HG02885 (cell line): ENCODE results near the gene SLC25A47.
"Not testable (repeated sequence)": the region's sequence is repeated elsewhere in the genome, so short reads cannot be mapped to it uniquely, and the experiment has no call there.

Source experiments
- ATAC-seq: cut with Tn5 transposase; IDR thresholded peaks from one replicate; pipeline ENCODE4 v1.9.1; 2021; ENCODE audit warnings: mild to moderate bottlenecking; ENCODE audit not compliant: unreplicated experiment, poor library complexity

SLC25A47 gene

DNA sequence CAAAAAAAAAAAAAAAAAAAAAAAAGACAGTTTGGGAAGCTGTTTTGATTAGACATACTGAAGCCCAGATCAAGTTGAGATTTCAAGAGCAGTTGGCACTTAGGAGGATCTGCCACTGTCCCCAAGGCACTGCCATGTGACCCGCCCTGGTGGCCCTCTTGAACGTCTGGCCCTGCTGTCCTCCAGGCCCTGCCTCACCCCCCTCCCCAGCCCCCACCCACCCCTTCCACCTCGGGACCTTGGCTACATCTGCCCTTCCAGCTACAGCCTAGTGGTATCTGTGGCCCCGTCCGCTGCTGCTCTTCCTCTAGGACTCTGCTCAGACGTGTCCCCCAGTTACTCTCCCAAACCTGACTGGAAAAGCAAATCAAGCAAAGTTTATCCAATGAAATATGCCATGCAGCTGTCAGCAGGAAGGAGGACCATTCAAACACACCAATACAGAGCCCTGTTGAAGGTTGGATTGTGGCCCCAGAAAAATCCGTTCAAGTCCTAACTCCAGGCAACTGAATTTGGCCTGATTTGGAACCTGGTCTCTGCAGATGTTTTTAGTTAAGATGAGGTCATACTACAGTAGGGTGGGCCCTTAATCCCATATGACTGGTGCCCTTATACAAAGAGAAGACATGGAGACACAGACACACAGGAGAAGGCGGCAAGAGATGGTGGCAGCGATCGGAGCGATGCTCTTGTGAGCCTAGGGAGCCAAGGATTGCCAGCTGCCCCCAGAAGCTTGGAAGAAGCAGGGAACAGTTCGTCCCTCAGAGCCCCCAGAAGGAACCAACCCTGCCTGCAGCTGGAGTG, 34.6 kb upstream of the SLC25A47 start:
- ATAC-seq, result no peak

DNA sequence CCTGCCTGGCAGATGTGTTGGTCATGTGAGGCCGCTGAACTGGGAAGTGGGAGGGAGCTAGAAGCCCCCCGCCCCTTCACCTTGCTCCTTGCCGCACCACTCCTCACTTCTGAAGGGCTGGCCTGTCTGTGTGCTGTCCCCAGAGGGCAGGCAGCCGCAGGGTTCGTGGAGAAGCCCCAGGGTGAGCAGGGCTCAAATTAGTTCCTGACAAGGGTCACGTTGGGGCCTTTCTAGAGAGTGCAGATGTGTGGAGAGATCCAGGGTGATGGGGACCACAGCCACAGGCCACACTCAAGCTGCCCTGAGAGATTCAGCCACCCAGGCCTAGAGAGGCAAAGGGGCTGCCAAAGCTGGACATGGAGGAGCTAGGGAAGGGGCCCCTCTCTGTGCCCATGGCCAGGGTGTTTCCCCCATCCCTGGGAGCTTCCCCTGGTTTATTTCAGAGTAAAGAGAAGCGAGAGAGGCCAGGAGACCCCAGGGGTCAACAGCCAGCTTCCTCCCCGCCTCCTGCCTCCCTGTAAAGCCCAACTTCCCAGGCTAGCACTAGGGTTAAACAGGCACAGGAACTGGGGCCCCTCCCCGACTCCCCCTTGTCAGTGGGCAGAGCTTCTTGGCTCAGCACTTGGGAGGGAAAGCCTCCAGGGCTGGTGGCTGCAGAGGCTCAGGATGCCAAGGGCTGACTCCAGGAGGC, 33.1 kb upstream of the SLC25A47 start:
- ATAC-seq, result no peak

- ATAC-seq, result no peak
Measured at GRCh38 chr14:100290607-100291304, 32.4 kb upstream of the SLC25A47 start.

DNA sequence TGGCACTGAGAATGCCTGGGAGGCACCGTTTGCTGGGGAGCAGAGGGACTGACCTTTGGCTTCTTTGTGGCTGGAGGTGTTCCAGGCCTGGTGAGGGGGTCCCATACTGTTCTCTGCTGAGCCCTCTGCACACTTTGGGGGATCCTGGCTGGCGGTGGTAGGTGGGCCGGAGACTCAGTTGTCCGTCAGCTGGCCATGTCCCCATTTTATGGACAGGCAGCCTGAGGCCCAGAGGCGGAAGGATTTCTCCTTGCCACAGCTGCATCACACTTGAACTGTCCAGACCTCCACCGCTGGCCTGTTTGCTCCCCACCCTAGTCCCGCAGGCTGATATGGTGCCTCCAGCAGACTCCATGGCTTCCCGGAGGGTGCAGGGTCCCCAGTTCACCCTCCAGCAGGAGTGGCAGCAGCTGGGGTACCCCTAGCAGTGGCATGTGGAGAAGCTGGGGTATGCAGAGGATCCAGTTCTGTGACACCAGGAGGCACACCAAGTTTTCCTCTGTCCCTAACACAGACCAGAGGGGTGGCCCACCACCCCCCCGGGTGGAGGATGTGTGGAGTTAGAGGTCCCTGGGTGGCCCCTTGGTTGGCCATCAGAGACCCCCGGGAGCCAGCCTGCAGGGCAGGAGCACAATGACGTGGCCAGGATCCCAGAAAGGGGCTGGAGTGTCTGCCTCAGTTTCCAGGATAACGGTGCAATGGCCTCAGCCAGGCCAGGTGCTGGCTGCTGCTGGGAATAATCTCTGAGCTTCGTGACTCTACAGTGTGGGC, 31.6 kb upstream of the SLC25A47 start:
- no peak for ATAC-seq

DNA sequence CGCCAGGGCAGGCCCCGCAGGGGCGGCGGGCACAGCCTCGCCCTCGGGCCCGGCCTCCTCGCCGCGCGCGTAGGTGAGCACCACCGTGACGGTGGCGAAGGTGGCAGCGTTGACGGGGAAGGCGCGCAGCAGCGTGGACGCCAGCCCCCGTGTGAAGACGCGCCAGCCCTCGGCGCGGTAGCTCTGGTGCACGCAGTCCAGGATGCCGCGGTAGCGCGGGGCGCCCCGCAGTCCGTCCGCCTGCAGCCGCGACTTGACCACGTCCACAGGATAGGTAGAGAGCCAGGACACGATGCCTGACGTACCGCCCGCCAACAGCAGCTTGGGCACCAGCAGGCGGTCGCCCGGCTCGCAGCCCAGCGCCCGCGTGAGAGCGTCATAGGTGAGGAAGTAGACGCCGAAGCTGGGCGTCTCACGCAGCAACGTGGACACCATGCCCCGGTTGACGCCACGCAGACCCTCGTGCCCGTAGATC, 30.8 kb upstream of the SLC25A47 start:
- no peak for ATAC-seq

- ATAC-seq, result no peak
Measured at GRCh38 chr14:100292776-100293461, 30.2 kb upstream of the SLC25A47 start.

DNA sequence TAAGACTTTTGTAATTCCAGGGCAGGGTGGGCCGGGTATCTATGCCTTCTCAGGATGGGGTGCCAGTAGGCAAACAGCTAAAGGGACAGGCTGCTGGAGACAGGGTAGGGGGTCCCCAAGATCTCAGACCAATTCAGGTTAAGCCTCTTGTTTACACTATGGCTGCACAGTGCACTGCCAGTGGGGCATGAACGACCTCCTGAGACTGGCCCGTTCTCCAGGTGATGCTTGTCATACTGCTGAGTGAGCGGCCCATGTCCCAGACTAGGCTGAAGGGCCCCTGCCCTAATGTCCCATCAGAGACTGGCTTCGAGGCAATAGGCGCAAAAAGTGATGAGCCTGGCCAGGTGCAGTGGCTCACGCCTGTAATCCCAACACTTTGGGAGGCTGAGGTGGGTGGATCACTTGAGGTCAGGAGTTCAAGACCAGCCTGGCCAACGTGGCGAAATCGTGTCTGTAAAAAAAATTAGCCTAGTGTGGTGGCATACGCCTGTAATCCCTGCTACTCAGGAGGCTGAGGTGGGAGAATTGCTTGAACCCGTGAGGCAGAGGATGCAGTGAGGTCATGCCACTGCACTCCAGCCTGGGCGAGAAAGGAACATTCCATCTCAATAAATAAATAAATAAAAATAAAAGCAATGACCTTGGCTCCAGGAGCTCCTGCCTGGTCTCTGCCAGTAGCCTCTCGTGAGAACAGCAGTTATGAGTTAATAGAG, 29.5 kb upstream of the SLC25A47 start:
- no peak for ATAC-seq

DNA sequence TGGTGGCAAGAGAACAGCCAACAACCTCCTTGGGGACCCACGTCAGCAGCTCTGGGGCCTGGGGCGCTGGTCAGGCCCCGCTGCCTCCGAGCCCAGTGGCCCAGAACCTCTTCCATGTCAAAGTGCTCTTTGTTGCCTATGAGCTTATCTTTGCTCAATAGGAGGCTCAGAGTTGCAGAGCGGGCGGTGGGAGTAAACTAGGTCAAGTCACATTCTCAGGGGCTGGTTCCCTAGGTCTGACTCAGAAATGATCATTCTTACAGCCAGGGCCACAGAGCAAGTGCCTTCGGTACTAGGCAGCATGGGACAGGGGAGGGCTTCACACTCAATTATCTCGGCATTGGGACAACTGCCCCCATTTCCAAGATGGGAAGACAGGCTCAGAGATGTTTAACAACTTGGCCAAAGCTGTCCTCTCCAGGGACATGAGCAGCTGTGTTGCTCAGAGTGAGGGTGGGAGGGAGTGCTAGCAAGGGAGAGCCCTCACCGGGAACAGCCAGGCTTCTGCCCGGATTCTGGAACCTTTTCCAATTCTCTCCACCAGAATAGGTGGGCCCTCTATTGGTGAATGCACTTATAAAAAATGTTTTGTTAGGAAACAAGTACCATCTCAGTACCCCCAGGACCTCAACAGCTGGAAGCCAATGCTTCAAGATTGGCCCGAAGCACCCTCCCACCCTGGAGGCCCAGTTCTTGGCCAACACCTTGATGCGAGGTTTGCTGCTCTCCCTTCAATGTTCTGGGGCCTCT, 28.8 kb upstream of the SLC25A47 start:
- ATAC-seq, result no peak

- ATAC-seq, result no peak
Measured at GRCh38 chr14:100294963-100295330, 28.2 kb upstream of the SLC25A47 start.

DNA sequence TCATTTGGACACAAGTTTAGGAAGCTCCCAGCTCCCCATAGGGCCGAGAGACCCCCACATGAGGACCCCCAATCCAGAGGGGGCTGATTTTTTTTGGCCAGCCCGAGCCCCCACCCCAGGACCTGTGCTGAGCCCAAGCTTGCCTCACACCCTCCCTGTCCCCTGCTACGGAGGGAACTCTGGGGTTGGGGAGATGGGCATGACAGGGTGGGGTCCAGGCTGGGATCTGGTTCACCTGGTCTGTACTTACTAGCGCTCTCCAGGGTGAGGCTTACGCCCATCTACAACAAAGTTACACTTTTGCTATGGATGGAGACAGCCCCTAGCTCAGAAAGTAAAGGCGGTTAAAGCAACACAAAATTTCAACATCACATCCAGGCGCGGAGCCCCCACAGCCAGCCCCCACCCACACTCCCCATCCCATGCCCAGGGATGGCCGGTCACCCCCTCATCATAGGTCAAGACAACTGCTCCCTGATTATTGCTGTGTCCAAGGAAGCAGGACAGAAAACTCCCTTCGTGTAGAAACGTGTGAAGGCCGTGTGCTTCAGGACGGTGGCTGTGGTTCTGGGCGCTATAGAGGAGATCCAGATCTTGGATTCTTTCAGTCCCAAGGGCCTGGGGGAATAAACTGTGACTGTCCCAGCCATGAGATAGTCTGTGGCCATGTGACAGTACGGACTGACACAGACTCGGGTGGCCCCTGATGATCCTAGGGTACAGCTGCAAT, 27.6 kb upstream of the SLC25A47 start:
- ATAC-seq, result no peak

- ATAC-seq, result no peak
Measured at GRCh38 chr14:100296106-100296651, 27.0 kb upstream of the SLC25A47 start.

- ATAC-seq, result not testable (repeated sequence)
Measured at GRCh38 chr14:100296729-100297128, 26.4 kb upstream of the SLC25A47 start.

- peak; percentile 95 for ATAC-seq
Measured at GRCh38 chr14:100297320-100298300, 25.5 kb upstream of the SLC25A47 start.

- ATAC-seq, result no peak
Measured at GRCh38 chr14:100298551-100299237, 24.4 kb upstream of the SLC25A47 start.

- no peak for ATAC-seq
Measured at GRCh38 chr14:100299238-100299560, 23.9 kb upstream of the SLC25A47 start.

GRCh38 chr14:100302616-100303015, 20.5 kb upstream of the SLC25A47 start:
- ATAC-seq, result no peak
